CD4-positive, alpha-beta T cell (primary cell): ENCODE data around the gene CLDN10. TPM values are rescaled to one million over a fixed set of nuclear protein-coding genes. Genes with fewer than 3 reads are reported as not detected.

Source experiments
- ATAC-seq: fragments of 200-7000 bp; cut with Tn5 transposase; one replicate; pipeline ENCODE4 v1.10.0; 2022; ENCODE audit warnings: mild to moderate bottlenecking; ENCODE audit not compliant: poor library complexity
- CTCF ChIA-PET: fragments of 350-600 bp; sonication (Branson Sonifier 250); formaldehyde crosslinking; loops from one replicate; lab custom pipeline; 2021; ENCODE audit warnings: antibody characterized with exemption, inconsistent platforms; lab: Charles Lee
- POLR2A ChIA-PET: fragments of 350-600 bp; sonication (Branson Sonifier 250); formaldehyde crosslinking; loops from one replicate; lab custom pipeline; 2021; ENCODE audit warnings: antibody characterized with exemption, inconsistent platforms; lab: Charles Lee
- DNase-seq, 14 experiments: peaks; one replicate each; pipeline ENCODE4 v3.0.0-alpha.2; 2013 to 2020; ENCODE audit warnings: mixed read lengths in 2 of 14
- H3K27ac ChIP-seq, 2 donors: one replicate each; pipeline versions ENCODE4 v1.5.1 to v1.7.0; 2013; ENCODE audit warnings: low read length in 2 of 2, low read depth in 1 of 2, mild to moderate bottlenecking in 1 of 2
- H3K27me3 ChIP-seq, 2 experiments: 1 replicate in 1 of 2; 2 replicates in 1 of 2; pipeline versions ENCODE4 v1.6.1 to v1.7.0; 2013; ENCODE audit warnings: low read length in 2 of 2, control low read depth in 1 of 2, mild to moderate bottlenecking in 1 of 2, moderate library complexity in 1 of 2; ENCODE audit not compliant: insufficient read depth in 2 of 2, control insufficient read depth in 1 of 2
- H3K36me3 ChIP-seq: one replicate; pipeline ENCODE4 v1.6.1; 2013; ENCODE audit warnings: low read length, control low read depth; ENCODE audit not compliant: insufficient read depth
- H3K4me1 ChIP-seq: one replicate; pipeline ENCODE4 v1.6.1; 2013; ENCODE audit warnings: low read length, control low read depth; ENCODE audit not compliant: insufficient read depth
- H3K4me3 ChIP-seq: one replicate; pipeline ENCODE4 v1.5.1; 2013; ENCODE audit warnings: mild to moderate bottlenecking, low read length, moderate library complexity
- H3K9me3 ChIP-seq, 2 experiments: 1 replicate in 1 of 2; 2 replicates in 1 of 2; pipeline versions ENCODE4 v1.6.1 to v1.7.0; 2013; ENCODE audit warnings: low read length in 2 of 2, mild to moderate bottlenecking in 2 of 2, control low read depth in 1 of 2, moderate library complexity in 1 of 2; ENCODE audit not compliant: control insufficient read depth in 1 of 2, insufficient read depth in 1 of 2
- H3K27ac Mint-ChIP-seq: one replicate; pipeline ENCODE4 v1.8.0; 2020; ENCODE audit warnings: mixed read lengths
- H3K27me3 Mint-ChIP-seq: one replicate; pipeline ENCODE4 v1.8.0; 2021; ENCODE audit warnings: mixed read lengths
- H3K36me3 Mint-ChIP-seq: one replicate; pipeline ENCODE4 v1.8.0; 2021; ENCODE audit warnings: low read depth, mixed read lengths
- H3K4me1 Mint-ChIP-seq: one replicate; pipeline ENCODE4 v1.8.0; 2021; ENCODE audit warnings: low read depth, mixed read lengths
- H3K4me3 Mint-ChIP-seq: one replicate; pipeline ENCODE4 v1.8.0; 2020; ENCODE audit warnings: mild to moderate bottlenecking, mixed read lengths
- H3K9me3 Mint-ChIP-seq: one replicate; pipeline ENCODE4 v1.8.0; 2020; ENCODE audit warnings: mixed read lengths
- CTCF ChIP-seq: fragments of 200-600 bp; IDR thresholded peaks from one replicate; pipeline ENCODE4 v1.8.0; 2022; ENCODE audit warnings: antibody characterized with exemption, mild to moderate bottlenecking
- intact Hi-C, 2 experiments: fragments of 100-400 bp; cut with DNase I in 1 of 2; cut with micrococcal nuclease in 1 of 2; formaldehyde crosslinking; loops; one replicate each; pipeline versions ENCODE4 v1.15.1 to v1.9.0; 2023 to 2025; cut with DNase I, micrococcal nuclease
- total RNA-seq, 174 experiments: library from RNA in 2 of 174; stranded (reverse) in 2 of 174; gene quantifications; one replicate each; pipeline ENCODE4 v1.2.3 and lab custom pipeline; 2021 to 2026

Gene CLDN10
- total RNA-seq, 2 experiments from 2014 or later, result not detected

GRCh38 chr13:95601216-95601615 lies 48.7 kb downstream of the CLDN10 start:
- Histone ChIP-seq H3K27me3 (peaks cover 6 to 17% of the 10 kb centered on the region in 2 experiments), H3K27ac (no peak overlapping the region), H3K4me3 (no peak overlapping the region), H3K4me1 (no peaks in the 10 kb centered on the region), H3K9me3 (no peaks in the 10 kb centered on the region), H3K36me3 (no peaks in the 10 kb centered on the region)
- Mint-ChIP-seq H3K4me1 (no peaks in the 10 kb centered on the region), H3K4me3 (no peak overlapping the region), H3K27ac (no peak overlapping the region), H3K27me3 (peaks cover 23% of the 10 kb centered on the region), H3K36me3 (no peaks in the 10 kb centered on the region), H3K9me3 (no peaks in the 10 kb centered on the region)
- CTCF ChIA-PET, result no interaction called here
- no peak for DNase-seq
- POLR2A ChIA-PET, result no interaction called here
- TF ChIP-seq CTCF, result no peak
- ATAC-seq, result no peak
- intact Hi-C loops, result no loop called here

DNA sequence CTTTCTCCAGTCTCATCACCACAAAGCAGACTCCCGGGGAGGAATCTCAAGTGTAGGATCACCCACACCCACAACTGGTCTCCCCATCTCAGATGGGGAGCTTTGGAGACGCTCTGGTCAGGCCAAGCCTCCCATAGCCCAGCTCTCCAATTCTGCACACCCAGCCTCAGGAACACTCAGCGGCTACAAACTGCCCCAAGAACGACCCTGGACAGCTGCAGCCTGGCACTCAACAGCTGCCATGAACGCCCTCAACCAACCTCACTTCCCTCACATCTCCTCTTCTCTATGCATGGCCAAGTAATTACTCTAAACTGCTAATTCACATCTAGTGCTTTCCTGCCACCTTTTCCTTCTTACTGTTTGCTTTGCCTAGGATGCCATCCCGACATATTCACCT lies 49.4 kb downstream of the CLDN10 start:
- intact Hi-C loops, result no loop called here
- Histone ChIP-seq H3K4me3 (no peak overlapping the region), H3K36me3 (no peaks in the 10 kb centered on the region), H3K27ac (no peak overlapping the region), H3K9me3 (no peaks in the 10 kb centered on the region), H3K4me1 (no peaks in the 10 kb centered on the region), H3K27me3 (peaks cover 6 to 16% of the 10 kb centered on the region in 2 experiments)
- POLR2A ChIA-PET, result no interaction called here
- Mint-ChIP-seq H3K4me1 (no peaks in the 10 kb centered on the region), H3K4me3 (no peak overlapping the region), H3K9me3 (no peaks in the 10 kb centered on the region), H3K27me3 (peaks cover 23% of the 10 kb centered on the region), H3K36me3 (no peaks in the 10 kb centered on the region), H3K27ac (no peak overlapping the region)
- TF ChIP-seq CTCF, result no peak
- no peak for DNase-seq
- ATAC-seq, result no peak
- CTCF ChIA-PET, result no interaction called here

- Mint-ChIP-seq H3K36me3 (no peaks in the 10 kb centered on the region), H3K27ac (no peak overlapping the region), H3K9me3 (no peaks in the 10 kb centered on the region), H3K4me1 (no peaks in the 10 kb centered on the region), H3K4me3 (no peak overlapping the region), H3K27me3 (peaks cover 19% of the 10 kb centered on the region)
- TF ChIP-seq CTCF, result no peak
- DNase-seq, result no peak
- no peak overlapping the region for H3K4me3 ChIP-seq
- H3K27me3 ChIP-seq, result peaks cover 5 to 6% of the 10 kb centered on the region in 2 experiments
- no peaks in the 10 kb centered on the region for H3K4me1 ChIP-seq
- CTCF ChIA-PET, result no interaction called here
- no peak for ATAC-seq
- no peaks in the 10 kb centered on the region for H3K36me3 ChIP-seq
- H3K27ac ChIP-seq, result no peak overlapping the region
- POLR2A ChIA-PET, result interaction anchor here (0.6 kb wide), 1 partner anchor 1548 kb away, joined by 3 read pairs; no protein-coding TSS in a partner anchor
- H3K9me3 ChIP-seq, result no peaks in the 10 kb centered on the region
- intact Hi-C loops, result no loop called here
Measured at GRCh38 chr13:95603887-95604555, 51.5 kb downstream of the CLDN10 start.
